Activated T-helper 17 cell treated with anti-CD3 and anti-CD28 coated beads, Interleukin-2, amount 50 U/mL, for 72 hours (primary cell): Measurements from ENCODE around the gene VPS37C. TPM values are rescaled to one million over a fixed set of nuclear protein-coding genes. Genes with fewer than 3 reads are reported as not detected.
"Not testable (repeated sequence)": the region's sequence is repeated elsewhere in the genome, so short reads cannot be mapped to it uniquely, and the experiment has no call there.

Experiments
- ATAC-seq: fragments of 150-1000 bp; cut with Tn5 transposase; replicated peaks from 2 replicates; pipeline ENCODE4 v1.10.0; 2021; ENCODE audit warnings: mild to moderate bottlenecking, moderate library complexity
- H3K27ac Mint-ChIP-seq: one replicate; pipeline ENCODE4 v1.8.0; 2022; ENCODE audit warnings: mixed read lengths
- H3K27me3 Mint-ChIP-seq: one replicate; pipeline ENCODE4 v1.8.0; 2022; ENCODE audit warnings: mixed read lengths
- H3K36me3 Mint-ChIP-seq: one replicate; pipeline ENCODE4 v1.8.0; 2022; ENCODE audit warnings: low read depth, mild to moderate bottlenecking, mixed read lengths
- H3K4me1 Mint-ChIP-seq: one replicate; pipeline ENCODE4 v1.8.0; 2022; ENCODE audit warnings: mixed read lengths
- H3K4me3 Mint-ChIP-seq: one replicate; pipeline ENCODE4 v1.8.0; 2022; ENCODE audit warnings: mild to moderate bottlenecking, mixed read lengths
- H3K9me3 Mint-ChIP-seq: one replicate; pipeline ENCODE4 v1.8.0; 2022; ENCODE audit warnings: mixed read lengths
- total RNA-seq, 2 donors: library from RNA; stranded (reverse); gene quantifications; one replicate each; pipeline ENCODE4 v1.2.3, GENCODE V29; 2022

The VPS37C gene
- total RNA-seq, 2 donors from 2014 or later, result 9.7 to 14.5 TPM

GRCh38 chr11:61189933-61190332, 28.7 kb upstream of the VPS37C start:
- peaks cover 4% of the 10 kb centered on the region for H3K4me1 Mint-ChIP-seq
- no peak overlapping the region for H3K27ac Mint-ChIP-seq
- ATAC-seq, result no peak
- H3K27me3 Mint-ChIP-seq, result peaks cover 16% of the 10 kb centered on the region
- H3K36me3 Mint-ChIP-seq, result no peaks in the 10 kb centered on the region
- no peaks in the 10 kb centered on the region for H3K9me3 Mint-ChIP-seq
- H3K4me3 Mint-ChIP-seq, result no peak overlapping the region

- Mint-ChIP-seq H3K4me1 (peaks cover 4% of the 10 kb centered on the region), H3K27me3 (peaks cover 15% of the 10 kb centered on the region), H3K36me3 (no peaks in the 10 kb centered on the region), H3K4me3 (no peak overlapping the region), H3K27ac (no peak overlapping the region), H3K9me3 (no peaks in the 10 kb centered on the region)
- peak; percentile 74 for ATAC-seq
Measured at GRCh38 chr11:61187505-61188130, 26.4 kb upstream of the VPS37C start.

GRCh38 chr11:61186504-61186903, 25.3 kb upstream of the VPS37C start:
- H3K9me3 Mint-ChIP-seq, result no peaks in the 10 kb centered on the region
- H3K36me3 Mint-ChIP-seq, result no peaks in the 10 kb centered on the region
- no peak for ATAC-seq
- H3K27ac Mint-ChIP-seq, result no peak overlapping the region
- peaks cover 4% of the 10 kb centered on the region for H3K4me1 Mint-ChIP-seq
- peaks cover 11% of the 10 kb centered on the region for H3K27me3 Mint-ChIP-seq
- no peak overlapping the region for H3K4me3 Mint-ChIP-seq

- Mint-ChIP-seq H3K27me3 (no peaks in the 10 kb centered on the region), H3K27ac (peak overlapping the region; percentile 1), H3K36me3 (no peaks in the 10 kb centered on the region), H3K9me3 (no peaks in the 10 kb centered on the region), H3K4me1 (peaks cover 4% of the 10 kb centered on the region), H3K4me3 (no peak overlapping the region)
- ATAC-seq, result no peak
Measured at GRCh38 chr11:61183645-61184044, 22.4 kb upstream of the VPS37C start.

- H3K9me3 Mint-ChIP-seq, result no peaks in the 10 kb centered on the region
- no peaks in the 10 kb centered on the region for H3K4me1 Mint-ChIP-seq
- ATAC-seq, result no peak
- no peak overlapping the region for H3K4me3 Mint-ChIP-seq
- no peaks in the 10 kb centered on the region for H3K27me3 Mint-ChIP-seq
- no peaks in the 10 kb centered on the region for H3K36me3 Mint-ChIP-seq
- no peak overlapping the region for H3K27ac Mint-ChIP-seq
Measured at GRCh38 chr11:61181489-61181888, 20.3 kb upstream of the VPS37C start.

- H3K27ac Mint-ChIP-seq, H3K4me3 Mint-ChIP-seq, H3K36me3 Mint-ChIP-seq, ATAC-seq, H3K27me3 Mint-ChIP-seq, H3K9me3 Mint-ChIP-seq, H3K4me1 Mint-ChIP-seq: not testable (repeated sequence)
Measured at GRCh38 chr11:61180205-61180604, 19.0 kb upstream of the VPS37C start.

GRCh38 chr11:61176446-61176845, 15.2 kb upstream of the VPS37C start:
- no peaks in the 10 kb centered on the region for H3K27me3 Mint-ChIP-seq

GRCh38 chr11:61174949-61175348, 13.7 kb upstream of the VPS37C start:
- H3K4me3 Mint-ChIP-seq, result no peak overlapping the region
- peaks cover 4% of the 10 kb centered on the region for H3K9me3 Mint-ChIP-seq
- H3K27ac Mint-ChIP-seq, result no peak overlapping the region
- no peak for ATAC-seq
- H3K27me3 Mint-ChIP-seq, result no peaks in the 10 kb centered on the region
- no peaks in the 10 kb centered on the region for H3K36me3 Mint-ChIP-seq
- H3K4me1 Mint-ChIP-seq, result peaks cover 13% of the 10 kb centered on the region

More at GRCh38 chr11:61176446-61176845, 15.2 kb upstream of the VPS37C start:
- H3K9me3 Mint-ChIP-seq, result peaks cover 4% of the 10 kb centered on the region
- no peak for ATAC-seq
- H3K36me3 Mint-ChIP-seq, result no peaks in the 10 kb centered on the region
- H3K4me1 Mint-ChIP-seq, result peaks cover 13% of the 10 kb centered on the region
- H3K27ac Mint-ChIP-seq, result no peak overlapping the region
- H3K4me3 Mint-ChIP-seq, result no peak overlapping the region

GRCh38 chr11:61174273-61174672, 13.0 kb upstream of the VPS37C start:
- peaks cover 4% of the 10 kb centered on the region for H3K9me3 Mint-ChIP-seq
- no peak overlapping the region for H3K27ac Mint-ChIP-seq
- no peak for ATAC-seq
- H3K4me3 Mint-ChIP-seq, result no peak overlapping the region
- peaks cover 13% of the 10 kb centered on the region for H3K4me1 Mint-ChIP-seq
- H3K36me3 Mint-ChIP-seq, result no peaks in the 10 kb centered on the region
- H3K27me3 Mint-ChIP-seq, result no peaks in the 10 kb centered on the region

GRCh38 chr11:61173456-61173855, 12.2 kb upstream of the VPS37C start:
- H3K36me3 Mint-ChIP-seq, result no peaks in the 10 kb centered on the region
- no peak overlapping the region for H3K27ac Mint-ChIP-seq
- H3K4me1 Mint-ChIP-seq, result peaks cover 13% of the 10 kb centered on the region
- ATAC-seq, result no peak
- no peaks in the 10 kb centered on the region for H3K27me3 Mint-ChIP-seq
- peaks cover 4% of the 10 kb centered on the region for H3K9me3 Mint-ChIP-seq
- no peak overlapping the region for H3K4me3 Mint-ChIP-seq

GRCh38 chr11:61172888-61173287, 11.7 kb upstream of the VPS37C start:
- Mint-ChIP-seq H3K4me1 (peaks cover 13% of the 10 kb centered on the region), H3K27me3 (no peaks in the 10 kb centered on the region), H3K27ac (peak overlapping the region; percentile 75), H3K4me3 (no peak overlapping the region), H3K9me3 (peaks cover 4% of the 10 kb centered on the region), H3K36me3 (no peaks in the 10 kb centered on the region)
- ATAC-seq, result peak; percentile 39

- Mint-ChIP-seq H3K36me3 (no peaks in the 10 kb centered on the region), H3K27ac (peak overlapping the region; percentile 75)
Measured at GRCh38 chr11:61172356-61172755, 11.1 kb upstream of the VPS37C start.

GRCh38 chr11:61171907-61172306, 10.7 kb upstream of the VPS37C start:
- H3K27me3 Mint-ChIP-seq, result no peaks in the 10 kb centered on the region
- no peaks in the 10 kb centered on the region for H3K36me3 Mint-ChIP-seq
- peak; percentile 21 for ATAC-seq
- no peak overlapping the region for H3K4me3 Mint-ChIP-seq
- peak overlapping the region; percentile 75 for H3K27ac Mint-ChIP-seq
- H3K4me1 Mint-ChIP-seq, result peaks cover 17% of the 10 kb centered on the region
- peaks cover 4% of the 10 kb centered on the region for H3K9me3 Mint-ChIP-seq

More at GRCh38 chr11:61172356-61172755, 11.1 kb upstream of the VPS37C start:
- H3K4me1 Mint-ChIP-seq, result peaks cover 16% of the 10 kb centered on the region
- no peak for ATAC-seq
- no peaks in the 10 kb centered on the region for H3K27me3 Mint-ChIP-seq
- H3K9me3 Mint-ChIP-seq, result peaks cover 4% of the 10 kb centered on the region
- H3K4me3 Mint-ChIP-seq, result no peak overlapping the region

GRCh38 chr11:61170566-61170965, 9.3 kb upstream of the VPS37C start:
- Mint-ChIP-seq H3K27ac (no peak overlapping the region), H3K4me3 (no peak overlapping the region), H3K9me3 (peaks cover 4% of the 10 kb centered on the region), H3K36me3 (no peaks in the 10 kb centered on the region), H3K27me3 (no peaks in the 10 kb centered on the region), H3K4me1 (peaks cover 17% of the 10 kb centered on the region)
- ATAC-seq, result no peak

- Mint-ChIP-seq H3K36me3 (no peaks in the 10 kb centered on the region), H3K27me3 (no peaks in the 10 kb centered on the region), H3K27ac (no peak overlapping the region), H3K4me3 (no peak overlapping the region), H3K9me3 (peaks cover 4% of the 10 kb centered on the region), H3K4me1 (peaks cover 20% of the 10 kb centered on the region)
- ATAC-seq, result no peak
Measured at GRCh38 chr11:61168800-61169199, 7.6 kb upstream of the VPS37C start.
